ENCODE measurements around the gene LYST.

Gene LYST

DNA sequence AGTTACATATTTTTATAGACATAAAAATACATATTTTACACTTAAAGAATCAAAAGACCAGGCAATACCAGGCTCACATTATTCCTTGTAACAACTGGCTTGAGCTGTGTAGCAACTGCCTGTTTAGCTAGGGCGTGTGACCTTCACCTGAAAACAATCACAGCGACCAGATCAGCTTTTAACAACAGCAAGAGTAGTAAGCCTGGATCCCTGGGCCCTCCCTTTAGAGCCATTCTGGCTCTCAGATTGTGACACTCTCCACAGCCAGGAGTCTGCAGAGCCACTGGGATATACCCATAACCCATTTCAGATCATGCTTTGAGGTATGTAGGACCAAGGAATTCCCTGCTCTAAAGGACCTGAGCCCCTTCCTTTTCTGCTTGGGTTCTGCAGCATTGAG lies 187.7 kb downstream of the LYST start:
- H3K27me3 Mint-ChIP-seq = no peaks in the 10 kb centered on the region
- ATAC-seq = no peak
- H3K36me3 Mint-ChIP-seq = peaks cover 77% of the 10 kb centered on the region
- H3K4me1 Mint-ChIP-seq = no peaks in the 10 kb centered on the region
- peaks cover 12% of the 10 kb centered on the region for H3K9me3 Mint-ChIP-seq
- no peak overlapping the region for H3K4me3 Mint-ChIP-seq
- no peak overlapping the region for H3K27ac Mint-ChIP-seq

DNA sequence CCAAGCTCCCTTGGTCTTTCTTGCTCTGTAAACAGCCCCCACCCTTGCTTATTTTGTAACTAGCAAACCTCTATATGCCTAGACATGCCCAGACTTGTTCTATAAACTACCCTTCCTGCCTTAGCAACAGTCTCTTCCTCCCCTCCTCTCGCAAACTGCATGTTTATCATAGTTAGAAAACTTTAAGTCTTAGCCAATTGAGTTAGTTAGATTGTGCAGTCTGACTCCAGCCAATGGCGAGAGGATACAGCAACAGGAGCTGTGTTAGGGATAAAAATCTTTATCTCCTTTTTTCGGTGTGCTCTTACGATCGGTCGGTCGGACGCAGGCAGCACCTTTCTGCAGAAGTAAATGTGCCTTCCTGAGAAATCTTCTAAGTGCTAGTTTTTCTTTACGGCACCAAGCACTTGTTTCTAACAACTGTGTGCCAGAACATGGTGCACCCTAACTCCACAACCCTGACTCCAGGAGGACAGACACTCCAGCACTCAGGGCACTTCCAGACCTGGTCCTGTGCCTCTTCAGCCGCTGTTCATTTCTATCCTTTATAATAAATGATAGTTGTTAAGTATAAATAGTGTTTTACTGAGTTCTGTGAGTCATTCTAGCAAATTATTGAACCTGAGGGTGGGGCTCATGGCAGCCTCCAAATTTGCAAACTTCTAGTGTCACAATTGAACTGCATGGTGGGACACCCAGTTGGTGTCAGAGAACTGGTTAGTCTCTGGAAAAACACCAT lies 191.4 kb downstream of the LYST start:
- Mint-ChIP-seq H3K27me3 (no peaks in the 10 kb centered on the region), H3K36me3 (peaks cover 78% of the 10 kb centered on the region), H3K4me3 (no peak overlapping the region), H3K4me1 (no peaks in the 10 kb centered on the region), H3K27ac (no peak overlapping the region), H3K9me3 (peaks cover 35% of the 10 kb centered on the region)
- ATAC-seq = no peak

DNA sequence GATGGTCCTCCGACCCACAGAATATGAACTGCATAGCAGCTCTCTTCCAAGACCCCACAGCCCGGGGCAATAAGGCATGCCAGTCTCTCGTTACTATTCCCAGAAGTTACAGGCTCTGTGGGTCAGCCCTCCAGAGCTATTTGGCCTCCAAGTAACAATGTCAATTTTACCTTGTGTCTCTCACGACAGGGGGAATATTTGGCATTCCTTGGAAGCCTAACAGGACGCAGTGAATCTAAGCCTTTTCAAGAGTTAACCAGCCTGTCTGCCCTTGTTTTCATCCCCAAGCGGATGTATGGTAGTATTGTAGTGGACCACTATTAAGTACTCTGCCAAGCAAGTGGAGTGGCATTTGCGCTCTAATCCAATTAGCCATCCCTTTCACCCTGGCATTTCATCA lies 192.7 kb downstream of the LYST start:
- no peak for ATAC-seq
- peaks cover 41% of the 10 kb centered on the region for H3K9me3 Mint-ChIP-seq
- H3K36me3 Mint-ChIP-seq = peaks cover 82% of the 10 kb centered on the region
- no peak overlapping the region for H3K27ac Mint-ChIP-seq
- no peaks in the 10 kb centered on the region for H3K27me3 Mint-ChIP-seq
- H3K4me3 Mint-ChIP-seq = no peak overlapping the region
- H3K4me1 Mint-ChIP-seq = no peaks in the 10 kb centered on the region

DNA sequence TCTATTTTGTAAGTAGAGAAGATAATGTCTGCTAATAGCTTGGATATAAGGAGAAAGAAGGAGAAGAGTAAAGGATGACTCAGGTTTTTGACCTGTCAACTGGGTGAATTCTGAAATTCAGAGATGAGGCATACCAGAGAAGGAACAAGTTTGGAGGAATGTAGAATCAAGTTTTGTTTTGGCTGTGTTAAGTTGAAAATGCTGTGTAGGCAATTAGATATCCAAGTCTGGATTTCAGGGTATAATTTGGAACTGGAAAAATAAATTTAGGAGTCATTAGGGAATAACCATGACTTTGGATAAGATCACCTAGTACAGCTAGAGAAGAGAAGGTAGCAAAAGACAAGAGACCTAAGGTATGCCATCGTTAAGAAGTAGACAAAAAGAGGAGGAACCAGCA lies 194.7 kb downstream of the LYST start:
- Mint-ChIP-seq H3K36me3 (peaks cover 93% of the 10 kb centered on the region), H3K4me1 (no peaks in the 10 kb centered on the region), H3K27ac (no peak overlapping the region), H3K9me3 (peaks cover 41% of the 10 kb centered on the region), H3K27me3 (no peaks in the 10 kb centered on the region), H3K4me3 (no peak overlapping the region)
- no peak for ATAC-seq

DNA sequence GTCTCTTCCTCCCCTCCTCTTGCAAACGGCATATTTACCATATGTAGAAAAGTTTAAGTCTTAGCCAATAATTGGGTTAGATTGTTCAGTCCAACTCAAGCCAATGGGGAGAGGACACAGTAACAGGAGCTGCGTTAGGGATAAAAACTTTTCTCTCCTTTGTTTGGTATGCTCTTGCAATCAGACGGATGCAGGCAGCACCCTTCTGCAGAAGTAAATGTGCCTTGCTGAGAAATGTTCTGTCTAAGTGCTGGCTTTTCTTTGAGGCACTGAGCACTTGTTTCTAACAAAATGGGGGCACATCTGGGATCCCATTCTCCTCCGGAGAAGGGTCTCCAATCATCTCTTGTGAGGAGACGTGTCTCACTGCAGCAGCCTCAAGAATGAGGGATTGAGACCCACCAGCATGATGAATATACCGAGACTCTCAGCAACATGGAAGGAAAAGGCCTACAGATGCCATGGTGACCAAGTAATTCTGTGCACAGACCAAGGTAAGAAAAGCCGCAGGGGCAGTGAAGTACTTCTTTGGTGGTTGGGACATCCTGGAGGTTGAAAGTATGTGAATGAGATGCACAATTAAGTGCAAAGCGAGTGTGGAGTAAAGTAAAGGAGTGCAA lies 196.4 kb downstream of the LYST start:
- Mint-ChIP-seq H3K4me3 (no peak overlapping the region), H3K36me3 (peaks cover 77% of the 10 kb centered on the region), H3K4me1 (no peaks in the 10 kb centered on the region), H3K27me3 (no peaks in the 10 kb centered on the region), H3K27ac (no peak overlapping the region), H3K9me3 (peaks cover 35% of the 10 kb centered on the region)
- ATAC-seq = no peak

DNA sequence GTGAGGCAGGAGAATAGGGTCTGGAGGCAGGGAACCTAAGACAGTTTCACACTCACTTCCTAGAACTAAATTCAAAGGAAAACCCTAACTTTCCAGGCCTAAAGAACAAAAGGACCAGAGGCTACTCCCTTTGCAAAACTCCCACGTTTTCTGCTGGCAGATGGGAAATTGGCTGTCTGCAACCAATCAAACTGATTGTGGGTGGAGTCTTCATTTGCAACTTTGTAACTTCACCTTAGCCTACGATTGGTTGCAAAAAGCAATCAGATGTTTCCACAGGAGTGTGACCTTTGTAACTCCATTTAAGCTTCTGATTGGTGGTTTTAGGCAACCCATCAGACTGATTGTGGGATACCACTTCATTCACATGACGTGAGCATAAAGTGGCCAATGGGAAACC lies 197.4 kb downstream of the LYST start:
- Mint-ChIP-seq H3K9me3 (peaks cover 30% of the 10 kb centered on the region), H3K4me3 (no peak overlapping the region), H3K27me3 (no peaks in the 10 kb centered on the region), H3K36me3 (peaks cover 77% of the 10 kb centered on the region), H3K27ac (no peak overlapping the region), H3K4me1 (no peaks in the 10 kb centered on the region)
- no peak for ATAC-seq

DNA sequence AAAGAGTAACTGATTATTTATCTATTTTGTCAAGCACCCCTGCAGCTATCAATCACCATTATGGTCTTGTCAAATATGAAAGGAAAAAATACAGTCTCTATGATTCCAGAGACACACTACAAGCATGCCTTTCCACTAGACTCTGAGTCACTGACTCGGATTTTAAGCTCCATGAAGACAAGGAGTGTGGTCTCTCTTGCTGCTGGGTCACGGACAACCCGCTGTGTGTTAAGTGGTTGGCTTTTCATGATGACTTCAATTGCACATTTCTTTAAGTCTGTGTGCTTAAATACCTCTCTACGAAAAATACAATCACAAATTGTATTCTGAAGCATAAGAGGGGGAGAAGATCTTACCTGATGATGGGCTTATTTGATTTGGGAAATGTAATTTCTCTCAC lies 203.1 kb downstream of the LYST start:
- no peak overlapping the region for H3K4me3 Mint-ChIP-seq
- ATAC-seq = no peak
- H3K9me3 Mint-ChIP-seq = no peaks in the 10 kb centered on the region
- H3K27me3 Mint-ChIP-seq = no peaks in the 10 kb centered on the region
- H3K36me3 Mint-ChIP-seq = peaks cover 41% of the 10 kb centered on the region
- H3K27ac Mint-ChIP-seq = no peak overlapping the region
- no peaks in the 10 kb centered on the region for H3K4me1 Mint-ChIP-seq

DNA sequence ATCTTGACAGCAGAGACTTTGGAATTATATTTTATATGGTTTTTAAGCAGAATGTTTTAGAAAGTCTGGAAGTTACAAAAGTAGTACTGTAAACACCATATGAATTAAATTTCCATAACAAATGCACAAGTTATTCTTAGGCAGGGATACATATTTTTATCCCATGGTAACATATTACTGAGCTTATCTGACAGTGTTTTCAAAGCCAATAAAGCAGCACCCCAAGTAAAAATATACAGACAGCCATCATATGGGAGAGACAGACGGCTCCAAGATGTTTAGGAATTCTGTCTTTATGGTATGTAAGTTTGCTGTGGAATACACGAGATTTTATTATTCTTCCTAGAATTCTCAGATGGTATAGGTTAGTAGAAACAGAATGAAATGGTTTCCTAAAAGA lies 205.1 kb downstream of the LYST start:
- Mint-ChIP-seq H3K4me3 (no peak overlapping the region), H3K9me3 (no peaks in the 10 kb centered on the region), H3K4me1 (no peaks in the 10 kb centered on the region), H3K36me3 (peaks cover 31% of the 10 kb centered on the region), H3K27me3 (peaks cover 2% of the 10 kb centered on the region), H3K27ac (no peak overlapping the region)
- no peak for ATAC-seq

DNA sequence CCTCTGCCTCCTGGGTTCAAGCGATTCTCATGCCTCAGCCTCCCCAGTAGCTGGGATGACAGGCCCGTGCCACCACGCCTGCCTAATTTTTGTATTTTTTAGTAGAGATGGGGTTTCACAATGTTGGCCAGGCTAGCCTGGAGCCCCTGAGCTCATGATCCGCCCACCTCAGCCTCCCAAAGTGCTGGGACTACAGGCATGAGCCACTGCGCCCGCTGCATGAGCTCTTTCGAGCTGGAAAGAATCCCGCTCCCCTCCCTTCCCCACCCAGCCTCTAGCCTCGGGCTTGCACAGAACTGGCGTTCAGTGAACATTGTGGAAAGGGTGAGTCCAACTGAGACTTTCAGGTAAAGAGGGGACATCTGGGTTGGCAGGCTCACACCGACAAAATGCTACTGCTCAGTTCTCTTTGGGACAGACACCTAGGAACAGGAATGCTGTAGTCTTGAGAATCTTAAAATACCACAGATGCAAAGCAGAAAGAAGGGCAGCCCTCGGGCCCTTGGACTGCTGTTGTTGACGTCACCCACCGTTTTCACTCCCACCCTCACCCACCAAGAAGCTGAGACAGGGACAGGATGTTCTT lies 207.4 kb downstream of the LYST start:
- Mint-ChIP-seq H3K27ac (no peak overlapping the region), H3K4me1 (no peaks in the 10 kb centered on the region), H3K4me3 (no peak overlapping the region), H3K9me3 (peaks cover 7% of the 10 kb centered on the region), H3K36me3 (peaks cover 28% of the 10 kb centered on the region), H3K27me3 (peaks cover 25% of the 10 kb centered on the region)
- ATAC-seq = no peak

DNA sequence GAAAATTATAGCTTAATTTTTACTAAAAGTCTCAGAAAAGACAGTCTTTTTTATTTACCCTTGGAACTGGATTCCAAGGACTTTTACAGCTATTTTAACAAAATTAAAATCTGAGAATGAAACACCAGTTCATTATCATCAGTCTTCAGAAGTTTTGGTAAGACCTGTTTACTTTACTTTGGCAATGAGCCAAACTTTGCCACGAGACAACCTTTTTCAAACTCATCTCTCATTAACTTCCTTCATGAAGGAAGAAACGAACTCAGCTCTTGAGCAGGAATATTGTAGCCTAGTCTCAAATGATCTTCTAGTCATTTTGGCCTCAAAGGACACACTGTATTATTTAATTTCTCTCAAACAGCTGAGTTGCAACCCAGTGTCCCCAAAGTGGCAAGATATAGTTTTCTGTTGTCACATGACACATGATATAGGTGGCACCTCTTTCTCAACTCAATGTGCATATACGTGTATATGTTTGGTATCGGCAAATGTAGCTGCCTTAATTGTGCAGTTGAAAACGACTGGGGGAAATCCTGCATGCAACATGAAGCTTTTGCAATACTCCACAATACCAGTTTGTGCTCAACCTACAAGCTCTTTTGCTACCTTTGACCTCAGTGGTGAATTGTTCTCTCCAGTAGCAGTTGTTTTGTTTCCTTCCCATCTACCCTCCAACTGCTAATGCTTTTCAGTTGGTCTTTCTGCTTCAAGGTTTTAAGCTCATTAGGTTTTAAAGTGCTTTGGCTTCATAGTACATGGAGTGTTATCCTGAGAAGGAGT lies 208.8 kb downstream of the LYST start:
- H3K36me3 Mint-ChIP-seq = peaks cover 22% of the 10 kb centered on the region

DNA sequence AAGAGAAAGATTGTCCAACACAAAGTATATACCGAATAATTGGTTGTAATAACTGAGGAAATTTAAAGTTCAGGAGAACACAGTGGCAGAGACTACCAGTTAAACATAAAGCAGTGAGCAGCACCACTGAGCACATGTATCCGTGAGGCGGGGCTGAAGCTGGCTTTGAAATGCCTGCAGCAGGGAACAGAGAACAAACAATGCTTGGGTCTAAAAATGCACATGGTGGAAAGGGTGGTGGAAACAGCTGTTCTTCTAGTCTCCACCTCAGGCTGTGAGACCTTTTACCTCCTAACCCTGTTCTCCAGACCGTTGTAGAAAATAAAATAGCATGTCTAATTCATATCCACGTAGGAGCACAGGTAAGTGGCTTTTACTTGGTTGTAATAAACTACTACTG lies 209.4 kb downstream of the LYST start:
- Mint-ChIP-seq H3K4me1 (no peaks in the 10 kb centered on the region), H3K4me3 (no peak overlapping the region), H3K27me3 (peaks cover 45% of the 10 kb centered on the region), H3K36me3 (peaks cover 17% of the 10 kb centered on the region), H3K27ac (no peak overlapping the region), H3K9me3 (peaks cover 11% of the 10 kb centered on the region)
- ATAC-seq = no peak

More for the DNA sequence above, 208.8 kb downstream of the LYST start:
- no peaks in the 10 kb centered on the region for H3K4me1 Mint-ChIP-seq
- H3K9me3 Mint-ChIP-seq = peaks cover 9% of the 10 kb centered on the region
- no peak overlapping the region for H3K4me3 Mint-ChIP-seq
- no peak overlapping the region for H3K27ac Mint-ChIP-seq
- no peak for ATAC-seq
- H3K27me3 Mint-ChIP-seq = peaks cover 38% of the 10 kb centered on the region

DNA sequence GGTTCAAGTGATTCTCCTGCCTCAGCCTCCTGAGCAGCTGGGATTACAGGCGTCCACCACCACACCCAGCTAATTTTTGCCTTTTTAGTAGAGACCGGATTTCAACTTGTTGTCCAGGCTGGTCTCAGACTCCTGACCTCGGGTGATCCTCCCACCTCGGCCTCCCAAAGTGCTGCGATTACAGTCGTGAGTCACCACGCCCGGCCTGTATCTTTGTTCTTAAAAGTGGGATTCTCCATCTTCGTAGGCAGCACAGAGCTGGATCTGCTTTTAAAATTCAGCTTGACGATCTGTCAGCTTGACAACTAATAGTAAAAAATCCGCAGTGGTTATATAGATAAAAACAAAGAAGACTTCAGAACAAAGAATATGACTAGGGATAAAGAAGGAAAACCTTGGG lies 214.3 kb downstream of the LYST start:
- Mint-ChIP-seq H3K4me3 (no peak overlapping the region), H3K9me3 (peaks cover 11% of the 10 kb centered on the region), H3K27me3 (peaks cover 79% of the 10 kb centered on the region), H3K27ac (no peak overlapping the region), H3K4me1 (peaks cover 16% of the 10 kb centered on the region), H3K36me3 (peaks cover 7% of the 10 kb centered on the region)
- ATAC-seq = no peak

DNA sequence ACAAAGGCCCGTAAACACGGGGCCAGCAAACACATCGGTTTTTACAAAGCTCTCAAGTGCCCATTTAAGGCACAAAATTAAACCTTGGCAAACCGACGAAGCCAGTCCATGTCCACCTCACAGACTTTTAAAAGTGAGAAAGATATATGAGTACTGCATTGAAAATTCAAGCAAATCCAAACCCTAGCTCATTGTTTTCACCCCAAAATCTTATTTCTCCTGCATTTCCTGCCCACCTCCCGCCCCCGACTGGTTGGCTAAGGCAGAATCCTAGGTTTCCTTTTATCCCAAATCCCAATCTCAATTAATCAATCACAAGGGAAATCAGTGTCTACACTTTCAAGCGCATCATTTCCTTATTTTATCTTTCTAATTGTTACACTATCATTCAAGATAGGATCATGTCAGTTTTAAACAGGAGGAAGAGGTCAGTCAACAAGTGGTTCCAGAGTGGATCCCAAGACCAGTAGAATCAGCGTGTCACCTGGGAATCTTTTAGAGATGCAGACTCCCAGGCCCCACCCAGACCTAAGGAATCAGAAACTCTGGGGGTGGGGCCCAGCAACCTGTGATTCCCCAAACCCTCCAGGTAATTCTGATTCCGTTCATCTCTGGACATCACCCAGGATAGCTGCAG lies 215.4 kb downstream of the LYST start:
- Mint-ChIP-seq H3K27me3 (peaks cover 85% of the 10 kb centered on the region), H3K36me3 (peaks cover 7% of the 10 kb centered on the region), H3K27ac (no peak overlapping the region), H3K9me3 (peaks cover 11% of the 10 kb centered on the region), H3K4me3 (peak overlapping the region; percentile 18), H3K4me1 (peaks cover 16% of the 10 kb centered on the region)
- no peak for ATAC-seq

DNA sequence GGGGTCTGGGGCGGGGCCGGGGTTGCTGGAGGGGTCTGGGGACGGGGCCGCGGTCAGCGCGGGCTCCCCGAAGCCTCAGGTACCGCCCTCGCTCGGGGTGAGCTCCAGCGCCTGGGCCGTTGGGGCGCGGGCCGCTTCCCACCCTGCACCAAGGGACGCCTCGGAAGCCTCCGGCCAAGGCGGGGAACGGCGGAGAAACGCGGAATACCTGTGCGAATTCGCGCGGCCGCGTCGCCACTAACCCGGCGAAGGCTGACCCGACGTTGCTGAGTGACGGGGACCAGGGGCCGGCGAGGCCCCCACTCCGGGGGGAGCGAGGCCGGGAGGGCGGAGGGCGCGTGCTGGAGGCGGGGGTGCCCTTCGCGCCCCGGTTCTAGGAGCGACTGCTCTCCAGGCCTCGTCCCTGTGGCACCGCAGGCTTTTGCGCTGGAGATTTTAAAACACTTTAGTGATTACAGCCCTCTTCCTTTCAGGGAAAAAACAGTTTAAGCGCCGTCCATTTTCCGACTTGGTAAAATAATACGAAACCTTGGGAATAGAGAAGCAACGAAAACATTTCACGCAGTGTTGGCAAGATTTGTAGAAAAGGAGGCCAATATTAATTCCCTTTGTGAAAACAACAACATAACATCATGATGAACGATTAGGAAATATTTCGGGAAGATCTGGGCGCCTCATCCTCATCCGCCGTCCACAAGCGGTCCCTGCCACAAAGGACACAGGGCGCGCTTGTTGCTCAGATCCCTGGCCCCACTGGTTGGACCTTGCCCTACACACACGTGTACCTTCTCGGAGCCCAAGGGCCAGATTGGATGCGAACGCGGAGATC lies 216.2 kb downstream of the LYST start:
- Mint-ChIP-seq H3K4me1 (peaks cover 16% of the 10 kb centered on the region), H3K27me3 (peaks cover 81% of the 10 kb centered on the region), H3K4me3 (peak overlapping the region; percentile 18), H3K36me3 (peaks cover 7% of the 10 kb centered on the region), H3K27ac (no peak overlapping the region), H3K9me3 (peaks cover 11% of the 10 kb centered on the region)
- ATAC-seq = peak; percentile 37
